NCI-H1930 (cell line): ENCODE data around the gene DTWD2.
"Not testable (repeated sequence)": the region's sequence is repeated elsewhere in the genome, so short reads cannot be mapped to it uniquely, and the experiment has no call there.

Experiments used
- DNase-seq, 2 experiments: peaks; one replicate each; lab custom pipeline; 2025; lab: John Stamatoyannopoulos, UW

The DTWD2 gene, protein sequence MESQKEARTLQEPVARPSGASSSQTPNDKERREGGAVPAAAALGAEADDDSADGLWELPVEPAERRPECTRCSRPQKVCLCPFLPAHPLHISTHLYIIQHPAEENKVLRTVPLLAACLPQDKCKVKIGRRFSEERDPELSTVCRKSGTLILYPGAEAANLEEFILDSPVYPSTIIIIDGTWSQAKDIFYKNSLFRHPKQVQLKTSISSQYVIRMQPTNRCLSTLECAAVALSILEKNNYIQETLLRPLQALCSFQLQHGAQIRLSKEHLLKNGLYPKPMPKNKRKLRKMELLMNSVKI

DNA sequence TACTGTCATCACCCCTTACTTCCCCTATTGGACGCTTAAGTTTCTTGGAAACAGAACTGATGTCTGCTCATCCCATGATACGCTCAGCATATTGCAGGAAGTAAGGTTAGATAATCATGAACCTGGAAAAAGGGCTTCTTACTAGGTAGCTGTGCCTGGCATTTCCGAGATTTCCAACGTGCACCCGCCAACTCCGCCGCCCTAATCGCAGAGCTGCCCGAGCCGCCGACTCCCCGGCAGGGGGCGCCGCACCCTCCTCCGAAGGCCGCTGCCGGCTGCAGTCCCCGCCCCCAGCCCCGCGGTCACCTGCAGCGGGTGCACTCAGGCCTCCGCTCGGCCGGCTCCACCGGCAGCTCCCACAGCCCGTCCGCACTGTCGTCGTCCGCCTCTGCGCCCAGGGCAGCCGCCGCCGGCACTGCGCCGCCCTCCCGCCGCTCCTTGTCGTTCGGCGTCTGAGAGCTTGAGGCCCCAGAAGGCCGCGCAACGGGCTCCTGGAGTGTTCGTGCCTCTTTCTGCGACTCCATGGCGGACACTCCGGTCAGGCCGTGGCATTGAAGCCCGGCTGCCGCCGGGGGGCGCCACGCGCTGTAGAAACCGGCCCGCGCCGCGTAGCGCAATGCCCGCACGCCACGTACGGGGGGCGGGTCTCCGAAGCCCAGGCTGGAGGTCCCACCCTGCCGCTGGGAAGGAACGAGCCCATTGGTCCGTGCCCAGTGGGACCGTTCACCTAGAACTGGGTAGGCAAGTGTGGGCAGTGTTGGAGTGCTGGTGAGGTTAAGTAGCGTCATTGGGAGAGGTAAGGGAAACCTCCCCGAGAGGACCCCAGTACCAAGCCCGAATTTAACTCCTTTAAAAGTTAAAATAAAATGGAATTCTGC lies at the start of gene DTWD2:
Gene DTWD2, minus strand, starts transcription at position 560 of the 878 bp plus-strand sequence. Its CDS starts 36 bp downstream, at position 524.
- peak; percentile 84 to 90 for DNase-seq

DNA sequence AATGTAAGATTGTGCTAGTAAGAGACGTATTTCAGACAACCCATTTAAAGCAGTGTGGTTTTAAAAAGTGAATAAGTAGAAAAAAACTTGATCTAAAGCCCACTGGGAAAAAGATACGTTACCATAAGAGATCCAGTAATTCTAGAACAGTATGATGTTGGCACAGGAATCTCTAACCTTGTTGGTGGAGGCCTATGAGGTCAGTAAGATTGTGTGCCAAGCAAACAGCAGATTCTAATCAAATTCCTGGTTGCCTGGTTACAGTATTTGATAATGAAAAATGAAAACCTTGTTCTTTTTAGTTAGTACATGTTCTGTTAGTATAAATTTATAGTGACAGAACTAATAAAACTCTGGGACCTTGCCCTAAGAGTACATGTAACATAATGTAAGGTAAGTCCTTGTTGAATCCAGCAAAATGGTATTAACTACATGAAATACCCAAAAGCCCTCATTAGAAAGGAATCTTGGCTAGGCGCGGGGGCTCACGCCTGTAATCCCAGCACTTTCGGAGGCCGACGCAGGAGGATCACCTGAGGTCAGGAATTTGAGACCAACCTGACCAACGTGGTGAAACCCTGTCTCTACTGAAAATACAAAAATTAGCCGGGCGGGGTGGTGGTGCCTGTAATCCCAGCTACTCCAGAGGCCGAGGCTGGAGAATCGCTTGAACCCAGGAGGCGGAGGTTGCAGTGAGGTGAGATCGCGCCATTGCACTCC lies 49.3 kb upstream of the DTWD2 start:
- DNase-seq = no peak

DNA sequence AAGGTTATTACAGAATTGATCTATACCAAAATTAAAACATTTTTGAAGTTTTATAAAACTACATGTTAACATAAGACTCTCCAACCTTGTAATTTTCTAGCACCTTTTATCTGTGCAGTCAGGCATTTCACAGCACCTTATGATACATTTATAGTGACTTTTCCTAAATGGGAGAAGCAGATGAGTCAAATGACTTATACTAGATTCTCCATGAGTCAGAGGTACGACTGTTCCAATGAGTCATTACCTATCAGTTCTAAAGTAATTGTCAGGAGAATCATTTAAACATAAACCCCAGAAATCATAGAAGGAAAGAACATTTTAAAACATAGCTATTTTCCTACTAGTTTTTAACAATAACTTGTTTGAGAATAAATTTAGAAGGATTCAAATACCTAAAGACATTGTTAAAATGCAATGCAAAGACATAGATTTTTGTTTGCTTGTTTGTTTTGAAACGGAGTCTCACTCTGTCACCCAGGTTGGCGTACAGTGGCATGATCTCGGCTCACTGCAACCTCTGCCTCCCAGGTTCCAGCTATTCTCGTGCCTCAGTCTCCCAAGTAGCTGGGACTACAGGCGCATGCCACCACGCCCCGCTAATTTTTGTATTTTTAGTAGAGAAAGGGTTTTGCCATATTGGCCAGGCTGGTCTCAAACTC lies 47.9 kb upstream of the DTWD2 start:
- no peak for DNase-seq

DNA sequence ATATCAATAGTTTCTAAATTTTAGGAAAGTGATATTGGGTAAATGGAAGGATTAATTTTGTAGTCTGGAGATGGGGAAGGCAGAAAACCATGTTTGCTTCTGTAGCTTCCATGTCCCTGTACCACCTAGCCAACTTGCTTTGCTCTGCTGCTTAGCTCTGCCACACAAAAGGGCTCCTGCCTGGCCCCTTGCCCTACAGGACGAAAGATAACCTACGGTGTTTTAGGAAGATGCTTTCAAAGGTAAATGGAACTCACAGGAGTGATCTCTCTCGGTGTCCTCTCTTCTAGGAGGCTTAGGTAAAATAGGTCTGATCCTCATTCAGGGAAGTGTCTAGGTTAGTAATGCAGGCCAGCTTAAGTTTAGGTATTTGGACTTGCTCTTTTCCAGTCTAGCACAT lies 44.8 kb upstream of the DTWD2 start:
- no peak for DNase-seq

DNA sequence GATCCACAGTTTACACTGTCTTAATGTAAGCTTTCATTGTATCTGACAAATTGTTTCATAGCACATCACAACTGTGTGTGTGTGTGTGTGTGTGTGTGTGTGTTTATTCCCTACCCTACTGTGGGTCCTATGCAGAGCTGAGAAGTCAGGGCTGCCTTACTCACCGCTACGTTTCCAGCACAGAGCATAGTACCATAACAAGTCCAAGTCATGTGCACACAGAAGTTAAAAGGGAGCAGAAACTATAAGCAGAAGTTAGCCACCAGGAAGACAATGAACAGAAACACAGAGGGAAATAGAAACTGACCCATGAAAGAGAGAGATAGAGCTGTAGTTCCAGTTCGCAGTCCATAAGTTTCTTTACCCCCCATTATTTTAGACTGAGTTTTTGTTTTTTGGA lies 44.3 kb upstream of the DTWD2 start:
- no peak for DNase-seq

DNA sequence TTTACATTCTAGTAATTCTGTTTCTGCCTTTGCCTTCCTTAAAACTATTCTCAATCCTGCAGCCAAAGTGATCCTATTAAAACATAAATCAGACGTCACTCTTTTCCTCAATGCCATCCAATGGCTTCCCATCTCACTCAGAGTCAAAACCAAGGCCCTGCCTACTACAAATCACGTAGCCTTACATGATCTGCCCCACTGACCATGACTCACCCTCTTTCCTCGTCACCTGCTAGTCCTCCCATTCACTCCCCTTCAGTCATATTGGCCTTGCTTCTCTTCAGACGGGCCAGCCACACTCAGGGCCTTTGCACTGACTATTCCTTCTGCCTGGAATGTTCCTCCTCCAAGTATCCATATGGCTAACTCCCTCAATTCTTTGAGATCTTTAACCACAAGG lies 43.6 kb upstream of the DTWD2 start:
- no peak for DNase-seq

DNA sequence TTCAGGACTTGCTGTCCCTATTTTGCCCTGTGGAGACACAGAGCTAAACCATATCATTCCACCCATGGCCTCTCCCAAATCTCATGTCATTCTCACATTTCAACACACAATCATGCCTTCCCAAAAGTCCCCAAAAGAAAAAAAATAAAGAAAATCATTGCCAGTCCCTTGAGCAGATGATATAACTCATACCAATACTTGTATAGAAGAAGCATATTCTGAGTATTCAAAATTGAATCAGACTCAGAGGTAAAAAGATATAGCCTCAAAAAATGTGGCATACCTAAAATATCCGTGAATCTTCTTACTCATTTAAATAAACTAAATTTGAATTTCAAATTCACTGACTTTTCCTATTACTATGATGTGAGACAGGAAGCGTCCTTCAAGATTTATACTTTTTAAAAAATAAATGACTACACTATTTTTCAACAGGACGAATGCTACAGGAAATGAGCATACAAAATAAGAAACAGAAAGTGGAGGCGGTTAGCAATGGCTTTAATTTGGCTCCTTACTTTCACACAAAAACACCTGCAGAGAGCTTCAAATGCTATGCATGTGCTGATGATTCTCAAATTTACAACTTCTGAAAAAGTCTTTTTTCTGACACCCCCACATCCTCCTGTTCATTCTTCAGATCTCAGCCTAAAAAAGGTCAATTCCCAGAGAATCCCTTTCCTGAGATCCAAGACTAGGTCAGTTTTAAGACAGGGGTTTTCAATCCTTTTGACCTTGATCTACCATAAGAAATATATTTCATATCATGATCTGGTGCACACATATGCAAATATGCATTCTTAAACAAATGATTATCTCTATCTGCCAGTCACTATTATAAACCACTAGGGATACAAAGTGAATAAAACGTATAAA lies 42.9 kb upstream of the DTWD2 start:
- no peak for DNase-seq

DNA sequence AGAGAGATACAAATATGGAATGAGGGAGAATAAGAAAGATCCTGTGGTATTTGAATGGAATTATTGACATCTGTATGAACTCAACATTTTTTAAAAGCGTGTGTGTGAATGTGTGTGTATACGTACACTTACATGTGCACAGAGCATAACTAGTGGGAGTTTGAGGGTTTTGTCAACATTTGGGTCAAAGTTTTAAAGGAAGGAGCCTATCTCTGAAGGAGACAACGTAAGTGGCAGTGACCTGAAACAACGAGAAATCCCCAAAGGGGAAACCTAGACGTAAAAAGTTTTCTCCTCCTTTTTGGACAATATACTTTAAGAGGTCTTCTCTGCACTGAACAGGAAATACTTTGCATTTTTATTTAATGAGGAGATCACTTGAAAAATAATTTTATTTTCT lies 40.2 kb upstream of the DTWD2 start:
- no peak for DNase-seq

DNA sequence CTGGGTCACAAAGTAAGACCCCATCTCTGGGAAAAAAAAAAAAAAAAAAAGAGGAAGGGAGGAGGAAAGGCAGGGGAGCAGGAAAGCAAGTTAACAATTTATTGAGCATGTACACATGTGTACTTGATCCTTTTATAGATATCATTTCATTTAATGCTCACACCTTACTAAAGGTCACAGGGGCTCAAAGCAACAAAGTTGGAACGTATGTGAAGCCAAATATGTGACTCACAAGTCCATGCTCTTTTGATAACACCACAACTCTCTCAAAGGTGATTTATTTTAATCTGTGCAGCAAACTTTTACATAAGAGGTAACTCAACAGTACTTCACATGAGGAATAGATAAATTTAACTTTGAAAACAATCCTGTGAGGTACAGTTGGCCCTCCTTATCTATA lies 34.4 kb upstream of the DTWD2 start:
- DNase-seq = no peak

DNA sequence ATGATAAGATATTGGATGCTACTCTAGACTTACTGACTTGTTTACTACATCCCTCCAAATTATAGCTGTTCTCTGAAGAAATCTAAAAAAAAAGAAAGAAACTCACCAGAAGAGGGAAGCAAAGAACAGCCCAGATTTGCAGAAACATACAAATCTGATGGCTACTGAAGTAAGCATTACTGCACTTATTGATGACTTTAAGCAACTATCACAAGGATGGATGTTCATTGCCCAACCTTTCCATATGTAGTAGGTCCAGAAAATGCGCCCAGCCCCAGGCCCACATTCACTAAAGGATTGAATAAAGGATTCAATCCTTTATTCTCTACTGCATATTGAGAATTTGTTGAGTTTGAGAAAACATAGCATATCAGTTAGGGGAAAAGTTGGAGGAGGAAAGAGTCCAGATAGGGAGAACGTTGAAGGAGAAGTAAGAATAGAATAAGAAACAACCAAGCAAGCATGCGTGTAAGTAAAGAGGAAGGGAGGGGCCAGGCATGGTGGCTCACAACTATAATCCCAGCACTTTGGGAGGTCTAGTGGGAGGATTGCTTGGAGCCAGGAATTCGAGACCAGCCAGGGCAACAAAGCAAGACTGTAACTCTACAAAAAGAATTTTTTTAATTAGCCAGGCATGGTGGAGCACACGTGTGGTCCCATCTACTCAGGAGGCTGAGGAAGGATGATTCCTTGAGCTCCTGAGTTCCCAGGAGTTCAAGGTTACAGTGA lies 33.8 kb upstream of the DTWD2 start:
- no peak for DNase-seq

DNA sequence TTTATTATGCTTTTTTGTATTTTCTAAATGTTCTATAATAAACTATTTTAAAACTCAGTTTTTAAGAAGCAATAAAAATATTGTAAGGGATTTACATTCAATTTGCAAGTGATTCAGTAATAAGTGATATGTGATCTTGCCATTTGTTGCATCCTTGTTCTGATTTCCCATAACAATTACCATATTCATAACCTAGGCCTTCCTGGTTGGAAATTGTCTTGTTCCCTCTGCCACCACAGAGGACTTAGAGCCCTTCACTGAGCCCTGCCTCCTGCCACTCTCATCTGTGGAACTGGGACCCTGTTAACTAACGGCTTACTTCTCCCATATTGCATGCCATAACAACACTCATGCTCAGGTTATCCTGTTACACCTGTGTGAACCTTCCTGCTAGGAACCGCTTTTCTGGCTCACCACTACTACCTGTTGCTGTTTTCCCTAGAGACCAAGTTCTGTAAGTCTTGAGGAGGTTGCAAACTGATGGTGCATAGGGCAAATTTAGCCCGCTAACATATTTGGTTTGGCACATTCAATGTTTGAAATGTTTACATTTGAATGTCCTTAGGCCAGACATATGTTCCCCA lies 32.9 kb upstream of the DTWD2 start:
- no peak for DNase-seq

DNA sequence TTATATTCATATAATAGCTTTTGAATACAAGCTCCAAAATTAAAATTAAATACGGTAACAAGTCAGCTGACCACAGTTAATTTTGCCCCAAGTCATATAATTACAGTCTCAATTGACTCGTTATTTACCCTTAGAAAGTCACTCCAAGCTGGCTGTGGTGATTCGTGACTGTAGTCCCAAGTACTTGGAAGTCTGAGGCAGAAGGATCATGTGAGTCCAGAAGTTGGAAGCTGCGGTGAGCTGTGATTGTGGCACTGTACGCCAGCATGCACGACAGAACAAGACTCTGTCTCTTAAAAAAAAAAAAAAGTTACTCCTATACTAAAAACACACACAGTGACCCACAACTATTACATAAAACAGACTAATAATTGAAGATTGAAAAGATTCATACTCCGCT lies 31.6 kb upstream of the DTWD2 start:
- DNase-seq = no peak

DNA sequence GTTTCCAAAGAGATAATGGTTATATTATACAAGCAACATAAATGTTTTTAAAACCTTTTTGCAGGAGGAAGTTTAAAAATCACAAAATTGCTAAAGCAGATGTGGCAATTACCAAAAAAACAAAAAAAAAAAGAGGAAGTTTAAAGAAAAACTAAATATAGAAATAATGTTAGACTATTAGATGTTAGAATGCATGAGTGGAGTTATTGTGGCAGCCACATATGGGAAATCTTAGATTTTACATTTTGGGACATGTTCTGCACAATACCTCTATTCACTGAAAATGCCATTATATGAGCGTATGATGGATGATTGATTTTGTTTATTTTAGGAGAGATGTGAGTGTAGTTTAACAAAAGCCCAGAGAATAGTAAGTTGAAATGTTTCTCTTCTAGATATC lies 31.2 kb upstream of the DTWD2 start:
- no peak for DNase-seq

DNA sequence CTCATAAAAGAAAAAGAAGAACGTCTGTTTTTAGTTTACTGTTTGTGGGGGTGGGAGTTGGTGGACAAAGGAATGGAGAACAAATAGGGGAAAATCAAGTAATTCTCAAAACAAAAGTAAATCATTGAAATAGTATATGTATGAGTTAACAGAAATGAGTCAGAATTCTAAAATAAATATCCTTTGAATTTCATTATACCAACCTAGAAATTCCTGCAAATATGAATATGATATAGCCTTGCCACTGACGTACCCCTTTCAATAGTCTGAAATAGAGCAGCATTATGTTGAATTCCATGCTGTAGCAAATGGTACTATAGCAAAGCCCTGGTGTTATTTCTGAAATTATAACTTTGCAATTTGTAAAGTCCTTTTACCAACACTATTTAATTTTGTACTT lies 29.6 kb upstream of the DTWD2 start:
- no peak for DNase-seq

DNA sequence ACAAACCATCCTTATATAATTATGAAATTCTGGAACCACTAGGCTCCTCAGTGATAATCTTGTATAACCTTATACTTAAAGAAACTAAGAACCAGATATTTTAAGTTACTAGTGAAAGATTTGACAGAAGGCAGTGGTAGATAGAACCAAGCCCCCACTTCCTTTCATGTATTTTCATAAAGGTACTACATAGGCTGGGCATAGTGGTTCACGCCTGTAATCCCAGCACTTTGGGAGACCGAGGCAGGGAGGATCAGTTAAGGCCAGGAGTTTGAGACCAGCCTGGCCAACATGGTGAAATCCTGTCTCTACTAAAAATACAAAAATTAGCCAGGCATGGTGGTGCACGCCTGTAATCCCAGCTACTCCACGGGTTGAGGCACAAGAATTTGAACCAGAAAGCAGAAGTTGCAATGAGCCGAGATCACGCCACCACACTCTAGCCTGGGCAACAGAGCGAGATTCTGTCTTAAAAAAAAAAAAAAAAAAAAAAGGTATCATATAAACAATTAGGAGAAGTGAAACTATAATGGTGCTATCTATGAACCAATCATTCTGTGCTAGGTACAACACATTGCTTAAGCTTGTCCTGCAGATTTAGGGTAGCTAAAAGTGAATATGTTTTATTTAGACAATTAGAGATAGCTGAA lies 27.9 kb upstream of the DTWD2 start:
- DNase-seq = no peak

DNA sequence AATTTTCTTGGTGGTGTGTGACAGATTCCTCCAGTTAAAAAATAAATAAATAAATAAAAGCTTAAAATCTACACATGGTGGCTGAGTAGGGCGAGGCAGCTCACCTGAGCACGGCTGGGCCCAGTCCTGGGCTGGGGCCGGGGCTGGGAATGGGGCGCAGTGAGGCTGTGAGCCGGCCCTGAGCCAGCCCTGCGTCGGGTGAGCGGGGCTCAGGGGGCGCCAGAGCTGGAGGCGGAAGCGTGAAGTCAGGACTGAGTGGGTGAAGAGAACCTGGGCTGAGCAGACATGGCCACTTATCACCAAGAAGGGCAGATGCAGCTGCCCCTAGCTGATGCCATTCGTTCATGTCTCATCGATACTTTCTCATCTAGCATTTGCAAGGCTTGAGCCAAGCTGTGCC lies 22.8 kb upstream of the DTWD2 start:
- DNase-seq = no peak

DNA sequence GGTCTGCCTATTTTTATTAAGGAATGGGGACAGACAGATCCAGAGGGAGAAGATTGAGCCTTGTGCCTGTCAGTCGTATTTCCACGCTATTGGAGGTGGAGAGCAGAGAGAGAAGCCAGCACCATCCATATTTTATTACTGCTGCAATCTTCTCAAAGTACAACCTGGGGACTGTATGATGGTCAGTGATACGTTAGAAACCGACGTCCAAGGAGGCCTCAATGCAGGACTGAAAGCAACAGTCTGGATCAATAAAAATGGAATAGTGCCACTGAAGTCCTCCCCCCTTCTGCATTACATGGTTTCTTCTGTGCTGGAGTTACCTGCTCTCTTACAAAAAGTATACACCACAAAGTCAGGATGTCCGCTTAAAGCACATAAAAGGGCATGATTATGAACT lies 21.9 kb upstream of the DTWD2 start:
- DNase-seq = no peak

DNA sequence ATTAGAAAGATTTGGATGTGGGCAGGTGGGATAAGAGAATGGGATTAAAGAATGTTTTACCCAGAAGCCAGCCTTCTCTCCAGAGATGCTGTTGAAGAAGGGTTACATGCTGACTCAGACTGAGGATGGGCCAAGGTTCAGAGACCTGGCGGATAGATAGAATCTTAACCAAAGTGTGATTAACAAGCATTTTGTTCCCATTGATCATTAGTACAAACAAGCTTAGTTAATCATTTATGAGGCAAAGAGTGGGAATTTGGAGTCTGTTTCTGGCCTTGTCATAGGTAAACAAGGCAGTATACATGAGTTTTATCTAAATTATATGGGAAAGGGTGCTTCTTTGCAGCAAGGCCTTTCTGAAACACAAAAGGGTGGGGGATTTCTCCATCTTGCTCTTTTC lies 20.8 kb upstream of the DTWD2 start:
- no peak for DNase-seq

DNA sequence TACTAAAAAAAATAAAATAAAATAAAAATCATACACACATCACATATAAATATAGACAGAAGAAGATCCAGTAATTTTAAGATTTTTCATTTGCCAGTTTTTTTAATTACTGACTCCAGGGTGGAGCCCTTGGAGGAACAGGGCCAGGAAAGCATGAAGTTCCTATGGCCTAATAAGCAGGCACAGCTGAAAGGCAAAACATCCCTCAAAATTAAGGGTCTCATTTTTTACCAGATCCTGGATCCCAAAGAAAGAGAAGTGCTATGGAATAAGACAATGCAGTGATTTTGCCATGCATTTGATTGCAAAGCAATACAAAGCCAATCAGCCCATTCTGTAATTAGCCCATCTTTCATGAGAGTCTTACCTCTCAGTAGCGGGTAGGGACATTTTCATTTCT lies 11.3 kb upstream of the DTWD2 start:
- DNase-seq = no peak

DNA sequence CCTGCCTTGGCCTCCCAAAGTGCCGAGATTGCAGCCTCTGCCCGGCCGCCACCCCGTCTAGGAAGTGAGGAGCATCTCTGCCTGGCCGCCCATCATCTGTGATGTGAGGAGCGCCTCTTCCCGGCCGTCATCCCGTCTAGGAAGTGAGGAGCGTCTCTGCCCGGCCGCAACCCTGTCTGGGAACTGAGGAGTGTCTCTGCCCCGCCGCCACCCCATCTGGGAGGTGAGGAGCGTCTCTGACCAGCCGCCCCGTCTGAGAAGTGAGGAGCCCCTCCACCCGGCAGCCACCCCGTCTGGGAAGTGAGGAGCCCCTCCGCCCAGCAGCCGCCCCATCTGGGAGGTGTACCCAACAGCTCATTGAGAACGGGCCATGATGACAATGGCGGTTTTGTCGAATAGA lies 10.5 kb upstream of the DTWD2 start:
- not testable (repeated sequence) for DNase-seq
